SHP77 (cell line): ENCODE data around the gene EXOC6B.

Experiments
- DNase-seq, 2 experiments: peaks; one replicate each; lab custom pipeline; 2025; lab: John Stamatoyannopoulos, UW

EXOC6B gene

DNA sequence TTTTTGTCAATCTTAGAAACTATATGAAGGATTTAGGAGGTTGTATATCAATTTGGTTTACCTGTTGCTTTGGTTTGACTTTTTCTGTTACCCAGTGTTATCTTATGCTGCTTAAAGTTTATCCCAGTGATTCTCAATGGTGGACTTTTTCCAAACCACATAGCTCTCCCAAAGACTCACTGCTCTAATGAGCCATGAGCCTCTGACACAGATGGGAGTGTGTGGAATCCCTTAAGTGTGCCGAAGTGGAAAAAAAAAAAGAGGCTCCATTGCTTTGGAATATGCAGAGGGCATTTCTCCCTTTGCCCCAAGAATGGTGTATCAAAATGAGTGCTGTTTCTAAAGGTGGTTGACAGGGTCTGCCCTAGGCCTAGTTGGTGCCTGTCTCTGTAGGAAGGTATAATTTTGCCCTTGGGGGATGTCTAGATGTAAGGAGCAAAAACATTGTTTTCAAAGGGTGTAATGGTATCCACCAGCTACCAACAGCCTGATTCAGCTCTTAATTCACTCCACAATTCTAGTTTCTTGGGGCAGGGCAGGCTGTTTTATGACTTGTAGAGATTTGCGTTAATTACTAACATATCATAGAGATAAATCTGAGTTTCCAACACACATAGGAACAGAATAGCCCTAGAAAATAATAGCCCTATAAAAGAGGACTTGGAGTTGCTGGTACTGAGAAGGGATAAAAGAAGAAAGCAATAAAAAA, 613.9 kb downstream of the EXOC6B start:
- DNase-seq: no peak

DNA sequence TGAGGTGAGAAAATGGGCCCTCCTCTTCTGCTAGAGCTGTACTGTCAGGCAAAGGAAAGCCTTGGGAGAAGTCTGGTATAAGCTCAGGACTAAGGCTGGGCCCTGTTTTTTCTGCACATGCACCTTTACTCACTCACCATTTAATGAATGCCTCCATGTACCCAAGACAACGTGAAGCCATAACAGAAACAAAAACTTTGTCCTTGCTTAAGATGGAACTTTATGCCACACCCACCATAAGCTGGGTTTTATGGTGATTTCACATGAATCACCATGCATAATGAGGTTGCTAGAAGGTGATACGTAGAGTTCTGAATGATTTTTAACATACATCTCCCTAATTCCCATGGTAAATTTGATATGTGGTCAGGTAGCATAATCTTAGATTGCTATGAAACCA, 614.5 kb downstream of the EXOC6B start:
- no peak for DNase-seq

DNA sequence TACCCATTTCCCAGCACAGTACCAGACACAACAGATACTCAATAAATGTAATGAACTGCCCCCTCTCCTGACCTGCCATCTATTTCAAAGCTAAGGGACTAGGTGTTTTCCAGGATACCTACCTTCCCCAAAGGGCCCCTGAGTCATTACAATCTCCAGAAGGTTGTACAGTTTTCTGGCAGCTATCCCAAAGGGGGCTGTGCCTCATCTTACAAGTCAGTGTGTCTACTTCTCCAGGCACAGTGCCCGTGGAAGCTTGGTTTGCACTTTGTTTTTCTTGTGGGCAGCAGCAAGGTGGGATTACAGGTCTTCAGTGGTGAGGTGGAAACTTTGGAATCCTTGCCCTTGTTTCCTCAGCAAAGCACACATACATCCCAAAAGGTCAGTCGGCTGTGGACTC, 615.4 kb downstream of the EXOC6B start:
- DNase-seq: no peak

DNA sequence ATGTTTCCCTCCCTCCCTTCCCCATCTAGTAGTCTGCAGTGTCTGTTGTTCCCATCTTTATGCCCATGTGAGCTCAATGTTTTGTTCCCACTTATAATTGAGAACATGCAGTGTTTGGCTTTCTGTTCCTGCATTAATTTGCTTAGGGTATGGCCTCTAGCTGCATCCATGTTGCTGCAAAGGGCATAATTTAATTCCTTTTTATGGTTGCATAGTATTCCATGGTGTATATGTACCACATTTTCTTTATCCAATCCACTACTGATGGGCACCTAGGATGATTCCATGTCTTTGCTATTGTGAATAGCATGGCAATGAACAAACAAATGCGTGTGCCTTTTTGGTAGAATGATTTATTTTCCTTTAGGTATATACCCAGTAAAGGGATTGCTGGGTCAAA, 617.6 kb downstream of the EXOC6B start:
- no peak for DNase-seq

DNA sequence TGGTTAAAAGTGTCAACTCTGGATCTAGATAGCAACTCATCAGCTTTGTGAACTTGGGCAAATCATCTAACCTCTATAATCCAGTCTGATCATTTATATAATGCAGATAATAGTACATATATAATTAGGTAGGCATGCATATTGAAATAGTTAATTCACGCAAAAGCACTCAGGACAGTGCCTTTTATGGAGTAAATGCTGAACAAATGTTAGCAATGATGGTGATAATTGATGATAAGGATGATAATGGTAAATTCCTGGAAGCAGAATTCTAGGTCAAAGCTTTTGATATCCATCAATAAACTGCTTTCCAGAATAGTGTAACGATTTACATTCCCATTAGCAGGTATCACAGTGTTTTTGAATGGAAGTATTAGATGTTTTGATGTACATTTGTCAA, 618.5 kb downstream of the EXOC6B start:
- no peak for DNase-seq

DNA sequence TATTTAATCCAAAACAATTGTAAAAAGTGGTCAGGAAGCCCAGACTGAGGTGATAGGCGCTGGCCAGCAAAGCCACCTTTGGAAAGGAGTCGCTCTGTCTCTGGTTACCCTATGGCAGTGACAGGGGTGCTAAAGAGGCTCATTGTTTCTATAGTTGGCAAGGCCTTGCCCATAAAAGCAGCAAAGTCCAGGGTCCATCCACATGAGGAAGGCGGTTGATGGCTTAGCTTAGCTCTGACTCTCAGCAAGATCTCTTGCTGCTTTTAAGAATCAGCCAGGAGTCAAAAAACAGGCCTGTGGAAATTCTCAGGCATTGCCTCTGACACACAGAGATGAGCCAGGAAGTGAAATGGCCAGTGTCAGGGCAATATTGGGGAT, 620.3 kb downstream of the EXOC6B start:
- no peak for DNase-seq

DNA sequence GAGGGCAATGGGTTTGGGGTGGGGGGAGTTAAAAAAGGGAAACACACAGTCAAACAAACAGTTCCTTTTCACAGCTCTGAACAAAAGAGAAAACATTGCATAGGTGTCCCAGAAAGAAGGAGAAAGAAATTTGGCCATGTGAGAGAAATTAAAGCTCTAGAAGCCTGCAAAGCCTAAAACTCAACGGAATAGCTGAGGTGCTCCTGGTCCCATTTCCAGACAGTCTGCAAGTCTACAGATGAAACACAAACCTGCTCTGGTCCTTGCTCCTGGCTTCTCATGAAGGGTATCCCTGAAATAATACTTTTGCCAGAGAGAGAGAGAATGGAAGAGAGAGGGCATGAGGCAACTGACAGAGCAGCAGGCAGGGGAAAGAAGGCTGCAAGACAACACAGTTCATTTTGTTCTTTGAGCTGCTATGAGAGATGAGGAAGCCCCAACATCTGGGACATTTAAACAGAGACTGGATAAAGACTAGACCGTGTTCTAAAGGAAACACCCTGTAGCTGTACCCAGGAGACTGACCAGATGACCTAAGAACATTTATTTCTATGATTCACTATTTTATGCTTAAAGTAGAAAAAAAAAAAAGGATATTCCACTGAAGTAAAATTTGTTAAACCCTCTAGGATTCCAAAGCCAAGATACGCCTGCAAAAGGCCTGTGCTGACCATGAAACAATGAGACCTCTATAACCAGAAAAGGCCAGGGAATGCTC, 620.9 kb downstream of the EXOC6B start:
- DNase-seq: no peak

DNA sequence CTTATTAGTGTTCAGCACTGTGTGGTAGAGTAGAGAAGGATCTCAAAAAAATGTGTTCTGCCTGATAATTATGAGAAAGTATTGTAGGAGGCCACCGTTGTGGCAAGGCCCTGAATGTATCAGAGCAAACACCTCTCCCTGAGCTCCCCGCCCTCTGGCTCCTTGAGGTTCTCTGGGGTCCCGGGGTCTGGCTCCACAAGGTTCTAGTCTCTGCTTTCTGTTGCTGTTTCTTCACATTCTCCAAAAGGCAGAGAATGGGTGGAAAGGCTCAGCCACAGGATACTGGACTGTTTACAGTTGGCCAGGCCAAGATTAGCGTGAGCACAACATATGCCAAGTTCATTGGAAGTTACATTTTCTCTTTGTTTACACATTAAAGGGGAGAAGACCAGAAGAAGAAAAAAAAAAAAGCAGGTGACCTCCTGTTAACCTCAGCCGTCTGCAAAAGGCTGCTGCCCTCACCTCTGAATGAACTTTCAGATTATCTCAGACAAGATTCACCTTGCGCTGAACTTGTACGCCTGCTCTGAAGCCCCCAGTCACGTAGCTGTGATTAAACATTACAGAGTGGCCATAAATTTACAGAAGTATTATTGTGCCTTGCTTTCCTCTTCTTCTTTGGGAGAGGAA, 621.6 kb downstream of the EXOC6B start:
- no peak for DNase-seq

DNA sequence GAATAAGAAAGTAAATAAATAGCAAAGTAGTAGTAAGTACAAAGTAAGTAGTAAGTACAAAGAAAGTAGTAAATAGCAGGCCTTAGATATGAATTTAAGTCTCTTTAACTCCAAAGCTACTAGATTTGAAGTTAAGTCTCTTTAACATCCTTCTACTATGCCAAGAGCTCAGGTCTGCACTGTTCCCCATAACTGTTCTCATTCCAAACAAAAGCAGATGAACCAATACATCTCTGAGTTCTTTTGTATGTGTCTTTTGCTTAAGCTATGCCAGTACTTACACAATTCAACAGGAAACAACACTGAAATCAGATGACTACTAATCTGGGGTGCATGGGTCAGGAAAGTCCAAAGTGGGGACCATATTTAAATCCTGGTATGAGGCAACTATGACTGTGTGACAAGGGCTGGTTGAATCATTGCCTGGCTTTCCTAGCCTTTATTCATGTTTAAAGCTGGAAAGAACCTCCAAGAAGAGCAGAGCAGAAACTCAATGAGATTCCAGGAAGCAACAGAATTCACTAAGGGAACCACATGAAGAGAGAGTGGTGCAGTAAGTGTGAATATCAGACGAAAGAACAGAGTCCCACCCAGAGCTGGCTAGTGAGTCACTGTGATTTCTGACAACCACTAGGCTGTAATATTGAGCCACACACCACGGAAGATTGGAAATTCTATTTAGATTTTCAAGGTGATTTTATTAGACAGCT, 627.1 kb downstream of the EXOC6B start:
- no peak for DNase-seq

DNA sequence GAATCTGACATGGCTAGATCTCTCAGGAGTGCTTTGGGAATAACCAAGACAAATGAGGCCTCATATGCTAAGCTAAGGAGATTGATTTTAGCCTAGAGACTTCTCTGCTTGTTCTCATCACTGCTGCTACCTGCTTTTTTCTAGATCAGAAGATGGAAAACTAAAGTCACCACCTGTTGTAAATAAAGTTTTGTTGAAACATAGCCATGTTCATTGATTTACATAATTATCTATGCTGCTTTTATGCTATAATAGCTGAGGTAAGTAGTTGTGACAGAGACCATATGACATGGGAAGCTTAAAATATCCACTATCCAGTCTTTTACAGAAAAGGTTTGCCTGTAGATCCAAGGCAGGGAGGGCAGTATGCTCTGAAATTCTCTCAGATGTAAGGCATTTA, 632.1 kb downstream of the EXOC6B start:
- DNase-seq: no peak

DNA sequence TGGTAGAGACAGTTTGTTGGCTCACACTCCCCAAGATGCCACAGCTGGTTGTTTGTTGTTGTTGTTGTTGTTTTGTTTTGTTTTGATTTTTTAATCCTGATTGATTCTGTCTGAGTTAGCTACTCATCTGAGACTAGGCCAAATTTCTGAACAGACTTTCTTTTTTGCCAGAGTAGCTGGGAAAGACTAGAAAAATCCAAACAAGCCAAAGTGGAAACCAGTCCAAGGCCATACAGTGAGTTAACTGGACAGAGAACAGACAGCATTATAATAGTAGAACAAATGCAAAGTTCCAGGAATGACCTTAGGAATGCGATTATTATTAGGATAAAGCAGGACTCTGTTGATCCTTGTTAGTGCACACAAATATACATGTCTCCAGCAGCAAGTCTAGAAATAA, 634.4 kb downstream of the EXOC6B start:
- DNase-seq: no peak

DNA sequence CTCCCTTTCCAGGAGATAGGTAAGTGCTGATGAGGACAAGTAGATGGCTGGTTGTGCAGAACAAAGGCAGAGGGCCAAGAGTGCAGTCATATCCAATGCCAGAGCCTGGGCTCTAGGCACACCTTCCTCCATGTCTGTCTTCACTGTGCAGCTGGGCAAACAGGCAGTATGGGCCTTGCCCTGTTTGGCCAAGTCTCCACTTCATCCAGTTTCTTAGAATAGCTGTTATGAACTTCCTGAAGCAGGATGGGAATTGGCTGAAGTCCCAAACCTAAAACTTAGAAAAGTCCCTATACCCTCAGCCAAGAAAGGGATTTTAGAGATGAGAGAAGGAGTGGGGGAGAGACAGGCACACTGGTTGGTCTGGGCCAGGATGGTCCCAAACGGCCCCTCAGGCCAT, 640.6 kb downstream of the EXOC6B start:
- no peak for DNase-seq

DNA sequence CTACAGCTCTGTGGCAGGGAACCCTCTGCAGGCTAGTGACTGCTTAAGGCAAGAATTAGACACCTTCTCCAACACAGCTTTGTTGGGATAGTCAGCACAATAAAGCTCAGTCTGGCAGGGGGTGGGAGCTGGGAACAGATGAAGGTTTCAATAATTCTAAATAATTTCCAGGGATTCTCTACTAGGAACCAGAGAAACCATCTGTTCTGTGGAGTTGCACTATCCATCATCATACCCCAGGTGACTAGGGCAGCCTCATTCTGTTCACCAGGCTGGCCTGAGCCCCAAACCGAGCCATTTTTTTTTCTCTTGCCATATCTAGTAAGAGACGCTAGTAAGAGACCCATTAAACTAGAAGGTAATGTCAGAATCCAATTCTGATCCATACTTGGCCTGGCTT, 642.4 kb downstream of the EXOC6B start:
- DNase-seq: no peak

DNA sequence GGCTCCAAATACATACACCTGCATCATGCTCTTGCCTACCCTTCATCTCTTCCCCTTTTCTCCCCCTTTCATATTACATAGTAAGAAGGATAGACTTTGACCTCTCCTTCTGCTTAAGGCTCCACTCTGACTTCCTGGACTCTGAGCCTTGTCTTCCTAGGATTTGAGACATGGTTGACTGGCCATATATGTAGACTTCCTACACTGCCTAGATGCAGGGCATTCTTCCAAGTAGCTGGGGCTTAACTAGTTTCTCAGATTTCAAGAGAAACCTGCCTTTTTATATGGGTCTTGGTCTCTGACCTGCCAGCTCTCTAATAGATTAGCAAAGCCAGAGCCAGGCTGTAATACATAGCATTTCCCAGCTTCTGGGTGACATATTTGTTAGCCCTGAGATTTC, 642.8 kb downstream of the EXOC6B start:
- DNase-seq: no peak

DNA sequence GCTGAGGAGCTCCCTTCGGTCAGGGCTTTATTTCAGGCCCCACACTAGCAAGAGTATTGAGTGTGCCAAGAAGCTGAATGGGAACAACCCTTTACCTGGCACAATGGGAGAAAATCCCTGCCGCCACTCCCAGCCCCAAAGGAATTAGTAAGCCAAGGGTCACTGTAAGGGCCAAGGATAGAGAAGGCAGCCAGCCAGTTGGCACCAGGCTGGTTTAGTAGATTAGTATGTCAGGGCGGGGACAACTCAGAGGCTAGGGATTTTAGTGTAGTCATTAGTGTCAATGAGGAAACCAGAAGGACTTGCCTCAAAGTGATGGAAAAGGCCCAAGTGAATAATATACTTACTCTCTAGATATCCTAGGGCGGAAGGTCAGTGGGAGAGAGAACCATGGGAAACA, 643.3 kb downstream of the EXOC6B start:
- DNase-seq: no peak

DNA sequence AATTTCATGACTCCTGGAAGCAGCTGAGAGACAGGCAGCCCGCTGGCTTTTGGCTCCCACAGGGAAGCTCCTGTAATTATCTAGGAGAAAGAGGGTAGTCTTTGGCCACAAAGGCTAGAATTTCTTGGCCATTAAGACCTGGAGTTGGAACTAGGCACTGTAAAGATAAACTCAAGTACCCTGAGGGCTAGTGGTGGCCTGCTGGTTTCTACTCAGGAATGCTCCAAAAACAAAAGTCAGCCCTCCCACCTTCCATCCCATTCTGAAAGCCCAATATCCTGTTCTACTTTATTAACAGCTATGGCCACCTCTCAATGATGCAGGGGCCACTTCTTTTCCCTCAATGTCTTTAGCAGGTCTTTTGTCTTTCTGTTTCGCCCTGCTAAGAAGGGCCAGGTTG, 644.2 kb downstream of the EXOC6B start:
- DNase-seq: no peak

DNA sequence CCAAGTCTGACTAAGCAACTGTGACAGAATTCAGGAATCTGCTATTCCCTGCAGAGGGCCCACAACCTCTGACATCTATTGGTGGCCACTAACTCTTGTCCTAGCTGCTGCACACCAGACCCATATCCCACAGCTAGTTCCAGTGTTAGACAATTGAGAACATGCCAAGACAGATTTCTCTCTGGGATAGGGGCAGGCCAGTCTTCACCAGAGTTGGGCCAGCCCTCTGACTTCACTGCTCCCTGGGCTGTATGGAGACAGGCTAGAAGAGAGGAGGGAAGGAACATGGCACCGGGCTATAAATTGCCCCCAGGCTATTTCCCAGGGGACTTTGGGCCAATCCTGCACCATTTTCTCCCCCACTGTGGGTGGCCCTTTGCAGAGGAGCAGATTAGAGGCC, 645.5 kb downstream of the EXOC6B start:
- DNase-seq: no peak

DNA sequence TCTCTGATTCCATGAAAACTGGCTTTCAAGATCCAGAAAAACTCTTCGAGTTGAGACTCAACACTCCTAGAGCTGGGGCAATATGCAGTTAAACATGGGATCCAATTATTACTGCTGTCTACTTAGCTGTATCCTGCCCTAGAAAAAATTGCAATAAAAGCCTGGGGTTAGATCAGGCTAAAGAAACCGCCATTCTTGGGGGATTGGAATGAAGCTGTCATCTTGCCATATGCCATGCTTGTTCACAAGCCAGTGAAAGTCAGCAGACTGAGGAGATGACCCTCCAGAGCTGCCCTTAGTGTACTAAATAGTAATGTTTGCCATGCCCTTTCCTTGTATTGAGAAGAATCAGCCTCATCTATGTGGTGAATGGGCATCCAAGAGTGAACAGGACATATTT, 647.3 kb downstream of the EXOC6B start:
- no peak for DNase-seq

DNA sequence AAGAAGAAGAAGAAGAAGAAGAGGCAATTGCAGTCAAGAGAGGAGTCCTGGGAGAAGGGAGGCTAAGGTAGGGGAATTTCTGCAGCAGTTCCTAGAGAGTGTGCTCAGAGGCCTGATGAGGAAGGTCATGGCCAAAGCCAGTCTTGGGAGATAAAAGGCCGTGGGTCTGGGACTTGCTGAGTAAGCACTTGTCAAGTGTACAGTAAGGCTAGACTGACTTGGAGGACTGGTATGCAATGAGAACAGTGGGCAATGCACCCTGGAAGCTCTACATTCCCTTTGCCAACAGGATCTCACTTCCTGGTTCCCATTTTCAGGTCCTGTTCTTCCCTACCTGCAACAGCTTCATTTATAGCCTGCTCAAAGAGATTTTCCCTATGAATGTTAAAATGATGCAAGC, 649.6 kb downstream of the EXOC6B start:
- DNase-seq: no peak

DNA sequence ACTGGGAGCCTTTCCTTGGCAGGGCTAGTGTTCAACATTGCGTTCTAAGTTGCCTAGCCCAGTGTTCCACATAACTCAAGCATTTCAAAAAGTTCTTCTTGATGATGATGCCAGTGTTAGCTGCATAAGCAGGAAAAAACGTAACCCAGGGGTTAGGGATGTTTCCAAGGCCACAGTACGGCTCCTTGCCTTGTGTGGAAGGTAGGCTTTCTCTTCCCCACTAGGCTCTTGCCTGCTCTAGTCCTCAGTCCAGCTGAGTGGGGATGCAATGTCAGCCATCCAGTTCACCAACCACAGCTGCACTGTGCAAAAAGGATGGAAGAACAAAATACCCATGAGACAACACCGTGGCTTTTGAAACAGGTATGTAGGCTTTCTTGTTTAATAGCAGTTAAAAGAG, 650.2 kb downstream of the EXOC6B start:
- DNase-seq: no peak

DNA sequence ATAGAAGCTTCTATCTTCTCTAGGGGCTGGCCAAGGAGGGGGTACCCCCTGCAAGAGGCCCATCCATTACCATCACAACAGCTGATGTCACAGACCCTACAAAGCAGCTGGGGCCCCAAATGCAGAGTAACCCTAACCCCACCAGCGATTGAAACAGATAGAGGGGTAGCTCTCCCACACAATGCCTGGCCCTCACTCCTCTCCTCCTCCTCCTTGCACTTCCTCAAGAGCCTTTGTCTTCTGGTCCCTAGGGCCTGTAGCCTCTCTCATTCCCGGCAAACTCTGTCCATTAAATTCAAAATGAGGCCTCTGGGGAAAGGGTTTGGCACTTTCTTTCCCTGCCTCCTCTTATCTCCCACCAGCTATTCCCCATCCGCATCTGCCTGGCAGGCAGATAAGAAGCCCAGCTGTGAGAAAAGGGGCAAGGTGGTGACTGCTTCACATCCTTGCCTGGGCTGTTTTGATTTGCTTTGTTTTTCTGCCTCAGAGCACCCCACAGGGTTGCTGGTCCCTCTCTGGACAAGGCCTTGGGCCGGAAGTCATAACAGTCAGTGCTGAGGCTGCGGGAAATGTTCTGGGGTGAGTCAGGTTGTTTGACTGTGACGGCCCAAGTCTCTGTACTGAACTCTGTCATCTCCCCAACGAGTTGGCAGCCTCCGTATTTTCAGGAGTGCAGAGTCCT, 652.1 kb downstream of the EXOC6B start:
- no peak for DNase-seq

DNA sequence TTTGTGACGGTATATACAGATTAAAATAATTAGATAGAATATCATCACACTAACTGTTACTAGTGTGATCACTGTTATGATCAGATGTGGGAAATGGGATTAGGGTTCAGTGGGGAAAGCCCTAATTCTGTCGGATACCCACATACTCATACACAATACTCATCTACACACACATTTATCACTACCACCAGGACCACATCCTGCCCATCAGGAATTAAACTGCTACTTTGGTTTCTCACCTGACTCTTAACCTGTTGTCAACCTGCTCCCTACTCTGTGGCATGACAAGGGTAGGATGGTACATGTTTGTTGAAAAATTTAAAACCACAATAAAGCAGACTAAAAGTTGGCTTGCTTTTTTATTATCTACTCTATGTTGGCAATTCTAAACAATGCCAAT, 653.4 kb downstream of the EXOC6B start:
- DNase-seq: no peak
